C4-2B (cell line): ENCODE results near the gene RNF20.

Experiments used
- ZFX ChIP-seq: fragments of 450-650 bp; IDR thresholded peaks from 2 replicates; pipeline ENCODE4 v1.6.1; 2017
- TF ChIP-seq, protein P1 (sequence below): fragments of 450-650 bp; conservative IDR thresholded peaks from 2 replicates; pipeline ENCODE4 v1.5.1; 2017; ENCODE audit warnings: mild to moderate bottlenecking

DNA sequence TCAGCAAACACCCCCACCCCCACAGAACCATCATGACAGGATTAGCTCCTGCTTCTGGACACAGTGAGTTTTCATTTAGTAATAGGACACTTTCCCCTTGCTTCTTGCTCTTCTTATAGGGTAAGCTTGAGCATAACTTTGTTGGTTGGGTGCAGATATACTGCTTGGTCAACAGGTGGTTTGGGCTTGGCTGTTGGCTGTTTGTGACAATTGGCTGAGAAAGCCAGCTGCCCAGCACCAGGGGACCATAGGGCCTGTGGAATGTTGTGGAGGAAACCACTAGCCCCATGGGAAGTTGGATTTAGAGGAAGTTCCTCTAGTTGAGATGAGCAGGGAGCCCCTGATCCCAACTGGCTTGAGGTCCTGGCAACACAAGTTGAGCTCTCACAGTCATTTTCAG lies 30.6 kb downstream of the RNF20 start:
- TF ChIP-seq, protein P1, sequence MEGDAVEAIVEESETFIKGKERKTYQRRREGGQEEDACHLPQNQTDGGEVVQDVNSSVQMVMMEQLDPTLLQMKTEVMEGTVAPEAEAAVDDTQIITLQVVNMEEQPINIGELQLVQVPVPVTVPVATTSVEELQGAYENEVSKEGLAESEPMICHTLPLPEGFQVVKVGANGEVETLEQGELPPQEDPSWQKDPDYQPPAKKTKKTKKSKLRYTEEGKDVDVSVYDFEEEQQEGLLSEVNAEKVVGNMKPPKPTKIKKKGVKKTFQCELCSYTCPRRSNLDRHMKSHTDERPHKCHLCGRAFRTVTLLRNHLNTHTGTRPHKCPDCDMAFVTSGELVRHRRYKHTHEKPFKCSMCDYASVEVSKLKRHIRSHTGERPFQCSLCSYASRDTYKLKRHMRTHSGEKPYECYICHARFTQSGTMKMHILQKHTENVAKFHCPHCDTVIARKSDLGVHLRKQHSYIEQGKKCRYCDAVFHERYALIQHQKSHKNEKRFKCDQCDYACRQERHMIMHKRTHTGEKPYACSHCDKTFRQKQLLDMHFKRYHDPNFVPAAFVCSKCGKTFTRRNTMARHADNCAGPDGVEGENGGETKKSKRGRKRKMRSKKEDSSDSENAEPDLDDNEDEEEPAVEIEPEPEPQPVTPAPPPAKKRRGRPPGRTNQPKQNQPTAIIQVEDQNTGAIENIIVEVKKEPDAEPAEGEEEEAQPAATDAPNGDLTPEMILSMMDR: no peak
- TF ChIP-seq ZFX: no peak
